MCF 10A (cell line): ENCODE data around the gene NPRL2. TPM values are rescaled to one million over a fixed set of nuclear protein-coding genes. Genes with fewer than 3 reads are reported as not detected.

ENCODE experiments used
- BruUV-seq: library from RNA; stranded (reverse); fragments of 400-500 nt; replicated peaks from 2 replicates; lab custom pipeline; 2021; lab: Mats Ljungman, UMichigan
- CTCF ChIA-PET: fragments of 300-600 bp; sonication (Branson Sonifier 250); formaldehyde crosslinking; extraction: SDS; loops from one replicate; lab custom pipeline; 2021; ENCODE audit warnings: antibody characterized with exemption, inconsistent platforms; lab: Yijun Ruan, JAX
- POLR2A ChIA-PET: fragments of 300-600, 350-650 bp; sonication (Branson Sonifier 250); formaldehyde crosslinking; extraction: SDS; loops from one replicate; lab custom pipeline; 2020; ENCODE audit warnings: antibody characterized with exemption, inconsistent platforms; lab: Yijun Ruan, JAX
- DNase-seq: peaks from one replicate; pipeline ENCODE4 v3.0.0-alpha.2; 2018; ENCODE audit not compliant: unreplicated experiment
- H3K27ac Mint-ChIP-seq: one replicate; pipeline ENCODE4 v1.8.0; 2022; ENCODE audit warnings: mild to moderate bottlenecking, low read depth, mixed read lengths; ENCODE audit not compliant: unreplicated experiment
- H3K27me3 Mint-ChIP-seq: one replicate; pipeline ENCODE4 v1.8.0; 2022; ENCODE audit warnings: mixed read lengths; ENCODE audit not compliant: insufficient read depth, unreplicated experiment
- H3K36me3 Mint-ChIP-seq: one replicate; pipeline ENCODE4 v1.8.0; 2022; ENCODE audit warnings: mild to moderate bottlenecking, moderate library complexity, mixed read lengths; ENCODE audit not compliant: insufficient read depth, unreplicated experiment
- H3K4me1 Mint-ChIP-seq: one replicate; pipeline ENCODE4 v1.8.0; 2022; ENCODE audit warnings: mixed read lengths; ENCODE audit not compliant: insufficient read depth, unreplicated experiment
- H3K4me3 Mint-ChIP-seq: one replicate; pipeline ENCODE4 v1.8.0; 2022; ENCODE audit warnings: mild to moderate bottlenecking, moderate library complexity, mixed read lengths; ENCODE audit not compliant: unreplicated experiment
- H3K9me3 Mint-ChIP-seq: one replicate; pipeline ENCODE4 v1.8.0; 2022; ENCODE audit warnings: mixed read lengths; ENCODE audit not compliant: unreplicated experiment
- CTCF ChIP-seq: fragments of 200-600 bp; IDR thresholded peaks from one replicate; pipeline ENCODE4 v1.8.0; 2022; ENCODE audit warnings: antibody characterized with exemption, mild to moderate bottlenecking; ENCODE audit not compliant: unreplicated experiment
- intact Hi-C: fragments of 100-400 bp; cut with micrococcal nuclease; formaldehyde crosslinking; loops from 2 replicates; pipeline ENCODE4 v1.14.1; 2022
- total RNA-seq: library from RNA; stranded (reverse); gene quantifications from 2 replicates; pipeline ENCODE4 v1.2.3, GENCODE V29; 2022

Gene NPRL2
- total RNA-seq, 1 experiment from 2014 or later, result 21.1 TPM

GRCh38 chr3:50350213-50350526 is 405 bp downstream of the NPRL2 start:
- H3K4me1 Mint-ChIP-seq, result peaks cover 22% of the 10 kb centered on the region
- H3K27me3 Mint-ChIP-seq, result no peaks in the 10 kb centered on the region
- H3K27ac Mint-ChIP-seq, result peak overlapping the region; percentile 95
- H3K4me3 Mint-ChIP-seq, result peak overlapping the region; percentile 87
- ChIA-PET POLR2A (interaction anchor here (0.6 to 5.2 kb wide), 16 partner anchors 9 to 1602 kb away, joined by 3 to 79 read pairs (median 4); partner anchors contain the start of genes HEMK1, IFRD2, MAPKAPK3 and TMEM115), CTCF (interaction anchor here (0.6 to 5.8 kb wide), 7 partner anchors 13 to 265 kb away, joined by 3 to 46 read pairs (median 6); no protein-coding TSS in a partner anchor)
- BruUV-seq, result no TSS peak
- no peaks in the 10 kb centered on the region for H3K9me3 Mint-ChIP-seq
- intact Hi-C loops, result no loop called here
- TF ChIP-seq CTCF, result no peak
- H3K36me3 Mint-ChIP-seq, result peaks cover 48% of the 10 kb centered on the region
- no peak for DNase-seq

- Mint-ChIP-seq H3K36me3 (peaks cover 27% of the 10 kb centered on the region), H3K4me3 (no peak overlapping the region), H3K27me3 (no peaks in the 10 kb centered on the region), H3K4me1 (peaks cover 22% of the 10 kb centered on the region), H3K27ac (no peak overlapping the region), H3K9me3 (no peaks in the 10 kb centered on the region)
- TF ChIP-seq CTCF, result peak; percentile 39
- ChIA-PET POLR2A (interaction anchor here (0.5 to 5.2 kb wide), 5 partner anchors 9 to 387 kb away, joined by 3 to 79 read pairs (median 4); partner anchors contain the start of gene TUSC2), CTCF (interaction anchor here (0.6 to 5.8 kb wide), 28 partner anchors 9 to 1807 kb away, joined by 3 to 46 read pairs (median 4); partner anchors contain the start of genes TMEM115 and TUSC2)
- intact Hi-C loops, result loop anchor here (1.0 to 5.0 kb wide), 3 partner anchors 80 to 265 kb away; partner anchors contain the start of gene CISH
- peak; percentile 82 for DNase-seq
- no TSS peak for BruUV-seq
Measured at GRCh38 chr3:50347187-50347813, 3.3 kb downstream of the NPRL2 start.

GRCh38 chr3:50345586-50346234 is 4.9 kb downstream of the NPRL2 start, which contains the start of gene ZMYND10:
ZMYND10 (minus strand) TSS chr3:50345732; CDS start chr3:50345579, 153 bp downstream.
- no peak for TF ChIP-seq CTCF
- ChIA-PET POLR2A (interaction anchor here (0.6 to 1.7 kb wide), 5 partner anchors 9 to 119 kb away, joined by 3 to 7 read pairs (median 3); no protein-coding TSS in a partner anchor), CTCF (interaction anchor here (0.6 to 5.8 kb wide), 9 partner anchors 8 to 1336 kb away, joined by 3 to 46 read pairs (median 5); no protein-coding TSS in a partner anchor)
- no peaks in the 10 kb centered on the region for H3K9me3 Mint-ChIP-seq
- intact Hi-C loops, result loop anchor here (5.0 kb wide), 2 partner anchors 82 to 267 kb away; partner anchors contain the start of gene CISH
- H3K4me1 Mint-ChIP-seq, result peaks cover 16% of the 10 kb centered on the region
- BruUV-seq, result no TSS peak
- DNase-seq, result peak; percentile 69
- peak within 1 kb of the TSS; percentile 60 for H3K4me3 Mint-ChIP-seq
- peaks cover 22% of the 10 kb centered on the region for H3K36me3 Mint-ChIP-seq
- no peak within 1 kb of the TSS for H3K27ac Mint-ChIP-seq
- no peaks in the 10 kb centered on the region for H3K27me3 Mint-ChIP-seq
